SH-SY5Y (cell line): ENCODE results near the gene SEC24A.

ENCODE experiments used
- GATA2 ChIP-seq: IDR thresholded peaks from 2 replicates; pipeline ENCODE4 v1.6.1; 2011; ENCODE audit warnings: mild to moderate bottlenecking, low read depth, low read length
- GATA3 ChIP-seq: IDR thresholded peaks from 2 replicates; pipeline ENCODE4 v1.6.1; 2011; ENCODE audit warnings: low read depth, mild to moderate bottlenecking, low read length, moderate library complexity

The SEC24A gene

GRCh38 chr5:134777366-134777765 is 128.8 kb downstream of the SEC24A start:
- TF ChIP-seq GATA2 (no peak), GATA3 (no peak)
